Esophagus muscularis mucosa (tissue), 4 donors: ENCODE results near the gene PPP3CA. TPM values are rescaled to one million over a fixed set of nuclear protein-coding genes. Genes with fewer than 3 reads are reported as not detected.

Source experiments
- DNase-seq: peaks from one replicate; pipeline ENCODE4 v3.0.0-alpha.2; 2017; ENCODE audit errors: extremely low spot score
- H3K27ac ChIP-seq, 4 donors: fragments of 200-600 bp; sonication (generic); replicated peaks in 1 of 4; 1 replicate in 3 of 4; 2 replicates in 1 of 4; pipeline ENCODE4 v1.5.1; 2016 to 2019; ENCODE audit warnings: mild to moderate bottlenecking in 1 of 4
- H3K27me3 ChIP-seq, 4 donors: fragments of 200-600 bp; sonication (generic); one replicate each; pipeline versions ENCODE4 v1.5.1 to v1.6.0; 2016 to 2019
- H3K36me3 ChIP-seq, 4 donors: fragments of 200-600 bp; sonication (generic); one replicate each; pipeline ENCODE4 v1.5.1; 2016 to 2019
- H3K4me1 ChIP-seq, 4 donors: fragments of 200-600 bp; sonication (generic); one replicate each; pipeline ENCODE4 v1.5.1; 2016 to 2019
- H3K4me3 ChIP-seq, 4 donors: fragments of 200-600 bp; sonication (generic); 1 replicate in 2 of 4; 2 replicates in 2 of 4; pipeline ENCODE4 v1.5.1; 2016 to 2019; ENCODE audit warnings: mild to moderate bottlenecking in 4 of 4, moderate library complexity in 1 of 4
- H3K9me3 ChIP-seq, 4 donors: fragments of 200-600 bp; sonication (generic); 1 replicate in 3 of 4; 2 replicates in 1 of 4; pipeline ENCODE4 v1.5.1; 2016 to 2019
- CTCF ChIP-seq, 3 experiments: fragments of 200-600 bp in 2 of 3; fragments of 450-650 bp in 1 of 3; sonication (generic) in 2 of 3; IDR thresholded peaks; one replicate each; pipeline ENCODE4 v1.5.1; 2017 to 2019; ENCODE audit warnings: antibody characterized with exemption in 3 of 3, mild to moderate bottlenecking in 2 of 3, moderate library complexity in 1 of 3
- EP300 ChIP-seq: sonication (generic); formaldehyde crosslinking; IDR thresholded peaks from one replicate; pipeline ENCODE4 v1.6.1; 2017; ENCODE audit warnings: antibody characterized with exemption
- POLR2A ChIP-seq: fragments of 450-650 bp; IDR thresholded peaks from one replicate; pipeline ENCODE4 v1.6.1; 2017; ENCODE audit warnings: antibody characterized with exemption, moderate library complexity, mild to moderate bottlenecking, low read depth
- POLR2AphosphoS5 ChIP-seq, 2 donors: sonication (generic); formaldehyde crosslinking; IDR thresholded peaks; one replicate each; pipeline ENCODE4 v1.6.1; 2017; ENCODE audit warnings: antibody characterized with exemption in 2 of 2
- WGBS: methylation state at CpG from one replicate; pipeline ENCODE4 v1.1.5; 2018; 5-methylcytosine and 5-hydroxymethylcytosine counted together
- intact Hi-C: fragments of 100-400 bp; cut with DNase I; formaldehyde crosslinking; loops from one replicate; pipeline ENCODE4 v1.15.1; 2023
- total RNA-seq, 4 donors: library from RNA; depleted of rRNA; stranded (reverse); fragments of >200 nt; gene quantifications; one replicate each; pipeline versions ENCODE4 v1.1.0 to v1.2.1, GENCODE V29; 2016

PPP3CA gene
- total RNA-seq, 4 donors from 2014 or later = 21.3 to 31.6 (median 23.3) TPM

- no peak overlapping the region for H3K4me3 ChIP-seq
- H3K27me3 ChIP-seq = no peaks in the 10 kb centered on the region
- TF ChIP-seq POLR2A = no peak
- no peak for TF ChIP-seq EP300
- TF ChIP-seq POLR2AphosphoS5 (IDR thresholded peaks at IDR 0.05) = no peak
- TF ChIP-seq CTCF (IDR thresholded peaks at IDR 0.05) = no peak
- H3K36me3 ChIP-seq = no peaks in the 10 kb centered on the region
- intact Hi-C loops = no loop called here
- no peak for DNase-seq
- peaks cover 2 to 33% (median 19%) of the 10 kb centered on the region in 4 donors for H3K4me1 ChIP-seq
- 71% methylated on average over 3 of the region's 3 CpGs for WGBS
- H3K27ac ChIP-seq = no peak overlapping the region
- H3K9me3 ChIP-seq = no peaks in the 10 kb centered on the region
Observed at GRCh38 chr4:100982345-100982744, 365.0 kb downstream of the PPP3CA start.

- DNase-seq = no peak
- TF ChIP-seq CTCF (IDR thresholded peaks at IDR 0.05) (no peak), POLR2A (no peak), EP300 (peak; percentile 62), POLR2AphosphoS5 (IDR thresholded peaks at IDR 0.05) (peak in 1 of 2 donors; percentile 11)
- Histone ChIP-seq H3K27me3 (no peaks in the 10 kb centered on the region), H3K4me3 (no peak overlapping the region), H3K27ac (peak overlapping the region in 2 of 4 donors; percentile 42 to 57), H3K36me3 (no peaks in the 10 kb centered on the region), H3K4me1 (peaks cover 5 to 40% (median 25%) of the 10 kb centered on the region in 4 donors), H3K9me3 (no peaks in the 10 kb centered on the region)
- 60% methylated on average over 5 of the region's 5 CpGs for WGBS
- intact Hi-C loops = no loop called here
Observed at GRCh38 chr4:100981447-100982204, 365.7 kb downstream of the PPP3CA start.

GRCh38 chr4:100979736-100980135, 367.6 kb downstream of the PPP3CA start:
- Histone ChIP-seq H3K27ac (no peak overlapping the region), H3K4me3 (no peak overlapping the region), H3K36me3 (no peaks in the 10 kb centered on the region), H3K27me3 (no peaks in the 10 kb centered on the region), H3K4me1 (peaks cover 5 to 41% (median 25%) of the 10 kb centered on the region in 4 donors), H3K9me3 (no peaks in the 10 kb centered on the region)
- no peak for DNase-seq
- TF ChIP-seq POLR2AphosphoS5 (IDR thresholded peaks at IDR 0.05) (no peak), EP300 (no peak), POLR2A (no peak), CTCF (IDR thresholded peaks at IDR 0.05) (no peak)
- WGBS = 82% methylated on average over 4 of the region's 4 CpGs
- intact Hi-C loops = no loop called here

GRCh38 chr4:100977746-100978397, 369.5 kb downstream of the PPP3CA start:
- WGBS = 56% methylated on average over 3 of the region's 3 CpGs
- peak overlapping the region in 2 of 4 donors; percentile 16 to 50 for H3K27ac ChIP-seq
- intact Hi-C loops = no loop called here
- DNase-seq = no peak
- no peaks in the 10 kb centered on the region for H3K9me3 ChIP-seq
- H3K4me3 ChIP-seq = no peak overlapping the region
- TF ChIP-seq POLR2AphosphoS5 (IDR thresholded peaks at IDR 0.05) (no peak), POLR2A (no peak), EP300 (no peak), CTCF (IDR thresholded peaks at IDR 0.05) (no peak)
- H3K27me3 ChIP-seq = no peaks in the 10 kb centered on the region
- H3K4me1 ChIP-seq = peaks cover 5 to 37% (median 25%) of the 10 kb centered on the region in 4 donors
- H3K36me3 ChIP-seq = no peaks in the 10 kb centered on the region
